GM08714 (cell line): ENCODE measurements around the gene PKIB.
"Not testable (repeated sequence)": the region's sequence is repeated elsewhere in the genome, so short reads cannot be mapped to it uniquely, and the experiment has no call there.

Experiments used
- H3K4me3 ChIP-seq: fragments of 200-500 bp; sonication (Bioruptor generic); 2 replicates; pipeline ENCODE4 v1.5.1; 2014; ENCODE audit warnings: mild to moderate bottlenecking, low read length, inconsistent platforms
- ZNF274 ChIP-seq: IDR thresholded peaks from 2 replicates; pipeline ENCODE4 v1.6.1; 2012; ENCODE audit warnings: mild to moderate bottlenecking, low read depth, low read length

PKIB gene

GRCh38 chr6:122722746-122723145 is 112.5 kb downstream of the PKIB start:
- no peak for TF ChIP-seq ZNF274
- H3K4me3 ChIP-seq: no peak overlapping the region

DNA sequence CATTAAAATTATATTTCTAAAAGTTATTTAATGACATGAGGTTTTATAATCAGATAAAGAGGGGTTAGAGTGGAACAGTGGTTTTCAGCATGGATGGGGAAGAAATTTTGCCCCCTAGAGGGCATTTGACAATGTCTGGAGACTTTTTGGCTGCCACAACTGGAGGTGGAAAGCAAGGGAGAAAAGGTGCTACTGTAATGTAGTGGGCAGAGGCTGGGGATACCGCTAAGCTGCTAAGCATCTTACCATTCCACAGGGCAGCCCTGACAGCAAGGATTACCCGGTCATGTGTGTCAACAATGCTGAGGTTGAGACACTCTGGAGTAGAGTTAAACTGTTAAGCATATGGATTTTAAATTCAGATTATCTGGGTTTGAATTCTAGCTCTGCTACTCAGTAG is 116.4 kb downstream of the PKIB start:
- no peak for TF ChIP-seq ZNF274
- H3K4me3 ChIP-seq: no peak overlapping the region

DNA sequence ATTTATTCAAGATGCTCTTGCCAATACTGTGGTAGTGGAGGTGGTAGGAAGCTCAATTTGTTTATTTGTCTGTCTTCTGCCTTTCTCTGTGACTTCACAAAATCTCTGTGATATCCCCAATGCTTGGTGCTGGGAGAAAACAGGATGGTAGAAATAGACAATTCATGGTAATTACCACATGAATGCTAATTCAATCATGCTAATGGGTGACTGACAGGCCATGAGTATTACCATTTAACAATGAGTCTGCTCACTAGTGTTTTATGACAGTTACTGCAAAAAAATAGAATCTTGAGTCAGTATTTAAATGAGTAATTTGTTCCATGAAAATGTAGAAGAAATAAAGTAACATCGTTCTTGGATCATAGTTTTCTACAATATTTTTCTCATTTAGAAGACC is 117.0 kb downstream of the PKIB start:
- H3K4me3 ChIP-seq: no peak overlapping the region
- TF ChIP-seq ZNF274: no peak

DNA sequence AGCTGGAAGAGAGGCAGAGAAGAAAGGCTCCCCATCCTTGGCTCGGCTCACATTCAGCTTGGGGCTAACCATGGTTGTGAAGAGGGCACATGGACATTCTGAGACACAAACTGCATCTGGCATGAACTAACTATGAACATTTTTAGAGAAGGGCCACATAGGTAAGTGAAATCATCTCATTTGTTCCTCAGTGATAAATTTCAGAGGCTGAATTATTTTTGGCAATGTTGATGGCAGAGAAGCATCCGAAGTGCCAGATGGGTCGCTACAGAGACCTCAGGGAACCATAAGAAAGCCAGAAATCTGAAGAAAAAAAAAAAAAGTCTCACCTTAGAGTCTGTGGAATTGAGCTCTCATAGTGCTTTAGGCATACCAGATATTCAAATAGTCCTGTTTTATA is 120.1 kb downstream of the PKIB start:
- TF ChIP-seq ZNF274: no peak

GRCh38 chr6:122730775-122731386 is 120.7 kb downstream of the PKIB start:
- no peak overlapping the region for H3K4me3 ChIP-seq
- no peak for TF ChIP-seq ZNF274

More for the DNA sequence above, 120.1 kb downstream of the PKIB start:
- H3K4me3 ChIP-seq: no peak overlapping the region

DNA sequence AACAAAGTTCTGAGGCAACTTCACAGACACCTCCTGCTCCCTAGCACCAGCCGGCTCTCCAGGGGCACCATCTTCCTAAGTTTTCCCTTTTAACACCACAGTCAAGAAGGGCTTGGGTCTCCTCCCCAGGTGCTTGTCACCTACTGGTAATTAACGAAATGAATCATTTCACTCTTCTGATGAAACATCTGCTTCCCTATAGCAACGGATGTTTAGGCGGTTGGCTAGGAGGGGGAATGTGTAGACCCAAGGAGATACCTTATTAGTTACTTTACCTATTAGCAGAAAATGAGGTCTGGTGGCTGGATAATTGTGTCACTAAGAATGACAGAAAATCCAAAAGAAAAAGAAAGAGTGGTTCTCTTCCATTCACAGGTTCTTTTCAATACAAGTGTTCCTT is 123.1 kb downstream of the PKIB start:
- TF ChIP-seq ZNF274: no peak
- no peak overlapping the region for H3K4me3 ChIP-seq

DNA sequence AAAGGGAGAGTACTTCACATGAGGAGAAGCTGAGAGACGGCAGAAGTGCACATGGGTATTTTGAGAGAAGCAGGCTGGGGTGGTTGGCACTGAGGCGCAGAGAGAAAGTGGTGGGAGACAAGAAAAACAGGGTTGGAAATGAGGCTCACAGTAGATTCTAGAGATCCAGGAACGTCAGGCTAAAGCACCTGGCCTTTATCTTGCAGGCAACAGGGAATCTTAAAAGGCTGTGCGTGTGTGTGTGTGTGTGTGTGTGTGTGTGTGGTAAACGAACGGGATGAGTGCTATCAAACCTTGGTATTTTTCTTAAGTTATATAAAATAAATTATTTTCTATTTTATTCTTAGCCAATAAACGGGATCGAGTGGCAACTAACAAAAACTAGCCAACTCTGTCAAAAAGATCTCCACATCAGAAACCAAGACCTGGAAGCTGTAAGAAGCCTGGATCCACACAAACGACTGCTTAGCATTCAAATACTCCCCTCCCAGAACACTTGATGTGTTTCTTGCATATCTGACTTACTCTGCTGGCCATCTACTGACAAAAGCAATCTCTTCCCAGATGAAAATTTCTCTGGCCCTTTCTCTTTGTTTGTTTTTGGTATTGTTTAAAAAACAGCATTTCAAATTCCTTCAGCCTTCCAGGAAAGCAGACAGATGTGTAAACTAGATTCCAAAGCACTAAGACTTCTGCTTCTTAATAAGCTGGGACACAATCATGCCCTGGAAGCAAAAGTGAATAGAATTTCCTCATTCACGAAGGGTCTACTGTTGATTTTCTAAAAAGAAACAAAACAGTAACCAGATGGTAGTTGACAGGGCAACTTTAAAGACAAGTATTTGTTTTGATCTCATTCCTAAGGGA is 124.6 kb downstream of the PKIB start:
- TF ChIP-seq ZNF274: no peak
- H3K4me3 ChIP-seq: no peak overlapping the region

DNA sequence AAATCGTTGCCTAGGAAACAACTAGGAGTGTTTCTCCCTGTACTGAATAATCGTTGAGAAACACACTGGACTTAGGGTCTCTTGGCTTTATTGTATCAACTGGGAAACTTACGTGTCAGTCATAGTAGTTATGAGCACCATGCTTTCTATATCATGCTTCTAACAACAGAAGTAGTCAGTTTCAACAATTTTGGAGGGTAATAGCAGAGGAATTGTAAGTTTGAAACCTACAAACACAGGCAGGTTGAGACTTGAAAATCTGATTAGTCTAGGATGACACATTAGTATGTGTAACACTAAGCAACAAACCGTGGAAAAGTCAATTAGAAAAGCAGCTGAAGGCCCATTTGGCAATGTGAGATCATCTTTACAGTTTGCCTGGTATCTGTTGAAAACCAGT is 125.4 kb downstream of the PKIB start:
- TF ChIP-seq ZNF274: no peak
- no peak overlapping the region for H3K4me3 ChIP-seq

GRCh38 chr6:122736163-122736562 is 126.0 kb downstream of the PKIB start:
- H3K4me3 ChIP-seq: no peak overlapping the region
- no peak for TF ChIP-seq ZNF274

DNA sequence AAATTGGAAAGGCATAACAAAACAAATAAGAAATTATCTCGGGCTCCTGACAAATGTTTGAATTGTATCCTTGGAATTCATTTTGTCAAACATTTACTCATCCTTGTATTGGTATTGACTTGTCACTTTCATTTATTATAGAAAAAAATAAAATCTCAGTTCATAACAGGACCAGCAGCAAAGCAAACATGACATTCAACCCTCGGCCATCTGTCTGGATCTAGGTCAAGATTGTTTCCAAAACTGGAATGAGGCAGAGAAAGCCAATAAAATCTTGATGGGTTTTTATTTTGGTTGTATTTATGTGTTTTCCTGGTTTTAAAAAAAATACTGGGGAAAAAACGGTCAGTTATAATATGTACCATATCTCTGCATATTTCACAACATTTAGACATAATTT is 126.4 kb downstream of the PKIB start:
- TF ChIP-seq ZNF274: no peak

DNA sequence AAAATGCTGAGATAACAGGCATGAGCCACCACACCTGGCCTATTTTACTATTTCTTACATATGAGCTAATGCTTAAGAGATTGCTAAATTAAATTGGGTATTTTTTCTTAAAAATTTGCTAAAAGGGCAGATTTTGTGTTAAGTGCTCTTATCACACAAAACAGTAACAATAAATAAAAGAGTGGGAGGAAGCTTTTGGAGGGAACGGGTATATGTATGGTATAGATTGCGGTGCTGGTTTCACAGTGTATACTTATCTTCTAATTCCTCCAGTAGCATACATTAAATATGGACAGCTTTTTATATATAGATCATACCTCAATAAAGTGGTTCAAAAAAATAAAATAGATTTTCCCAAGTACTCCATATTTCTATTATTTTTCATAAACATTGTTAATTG is 129.9 kb downstream of the PKIB start:
- no peak for TF ChIP-seq ZNF274
- no peak overlapping the region for H3K4me3 ChIP-seq

More for the DNA sequence above, 126.4 kb downstream of the PKIB start:
- H3K4me3 ChIP-seq: no peak overlapping the region

- TF ChIP-seq ZNF274: no peak
These were observed 130.7 kb downstream of the PKIB start for GRCh38 chr6:122740936-122741335.

DNA sequence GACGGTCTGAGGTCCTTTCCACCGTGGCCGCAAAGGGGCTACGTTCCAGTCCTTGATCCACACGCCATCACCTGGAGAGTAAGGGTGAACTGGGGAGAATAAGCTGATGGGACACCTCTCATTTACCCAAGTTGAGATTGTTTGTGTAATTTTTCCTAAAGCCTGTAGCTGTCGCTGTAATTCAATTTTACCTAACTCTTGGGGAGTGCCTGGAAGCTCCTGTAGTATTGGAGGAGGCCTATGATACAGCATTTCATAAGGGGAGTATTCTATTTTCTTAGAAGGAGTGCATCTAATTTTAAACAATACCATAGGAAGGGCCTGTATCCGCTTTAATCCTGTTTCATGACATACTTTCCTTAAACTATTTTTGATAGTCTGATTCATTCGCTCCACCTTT is 134.0 kb downstream of the PKIB start:
- H3K4me3 ChIP-seq: not testable (repeated sequence)

More at GRCh38 chr6:122740936-122741335, 130.7 kb downstream of the PKIB start:
- H3K4me3 ChIP-seq: no peak overlapping the region

DNA sequence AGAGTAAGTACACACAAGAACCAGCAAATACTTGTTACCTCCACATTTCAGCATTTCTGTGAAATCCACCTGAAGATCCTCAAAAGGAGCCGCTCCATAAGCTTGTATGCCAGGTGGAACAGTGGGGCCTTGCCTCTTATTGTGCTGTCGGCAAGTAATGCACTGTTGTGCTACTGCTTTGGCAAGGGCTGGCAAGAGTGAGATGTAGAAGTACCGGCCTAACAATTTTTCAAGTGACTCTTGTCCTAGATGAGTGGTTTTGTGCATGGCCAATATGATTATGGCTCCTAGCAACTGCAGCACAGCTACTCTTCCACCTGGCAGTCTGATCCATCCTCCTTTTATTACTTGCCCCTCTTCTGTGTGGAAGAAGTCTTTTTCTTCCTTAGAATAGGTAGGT is 134.7 kb downstream of the PKIB start:
- not testable (repeated sequence) for H3K4me3 ChIP-seq

DNA sequence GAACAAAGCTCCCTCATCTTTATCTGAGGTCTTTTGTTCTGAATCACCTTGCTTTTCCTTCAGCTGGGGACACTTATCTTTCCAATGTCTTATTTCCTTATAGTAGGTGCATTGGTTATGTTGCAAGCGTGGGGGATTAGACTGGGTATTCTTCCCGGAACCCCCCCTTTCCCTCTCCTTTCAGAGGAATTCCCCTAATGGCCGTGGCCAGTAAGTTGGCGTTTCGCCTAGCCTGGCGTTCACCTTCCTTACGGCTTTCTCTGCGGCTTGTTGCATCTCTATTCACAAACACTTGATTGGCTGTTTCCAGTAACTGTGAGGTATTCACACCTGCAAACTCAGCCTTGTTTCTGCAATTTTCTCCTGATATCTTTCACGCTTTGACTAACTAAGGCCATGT is 136.5 kb downstream of the PKIB start:
- TF ChIP-seq ZNF274: no peak

More for the DNA sequence above, 136.5 kb downstream of the PKIB start:
- H3K4me3 ChIP-seq: no peak overlapping the region
